ENCODE measurements around the gene OR1L6.

Gene OR1L6

GRCh38 chr9:122742003-122742402, at the start of gene OR1L6:
TSS of gene OR1L6 (plus strand) at chr9:122742303. CDS start at chr9:122749848, 7,545 bp downstream.
- DNase-seq (ENCODE audit: low spot score) = no peak

GRCh38 chr9:122695696-122696095, 46.4 kb upstream of the OR1L6 start:
- no peak for DNase-seq (ENCODE audit: low spot score)

GRCh38 chr9:122718038-122718437, 24.1 kb upstream of the OR1L6 start:
- no peak for DNase-seq (ENCODE audit: low spot score)

- no peak for DNase-seq (ENCODE audit: low spot score)
These were observed 22.9 kb upstream of the OR1L6 start for GRCh38 chr9:122719218-122719617.

GRCh38 chr9:122723690-122724089, 18.4 kb upstream of the OR1L6 start, which contains the start of gene OR1L4:
TSS of gene OR1L4 (plus strand) at chr9:122723990. CDS start at chr9:122723990, 0 bp downstream.
- DNase-seq (ENCODE audit: low spot score) = no peak

- DNase-seq (ENCODE audit: low spot score) = no peak
These were observed 12.7 kb downstream of the OR1L6 start for GRCh38 chr9:122754825-122755224.

- DNase-seq (ENCODE audit: low spot score) = no peak
These were observed 25.7 kb downstream of the OR1L6 start for GRCh38 chr9:122767817-122768216.

- no peak for DNase-seq (ENCODE audit: low spot score)
These were observed 34.9 kb downstream of the OR1L6 start for GRCh38 chr9:122777052-122777451.

- peak; percentile 32 for DNase-seq (ENCODE audit: low spot score)
These were observed 36.0 kb downstream of the OR1L6 start for GRCh38 chr9:122777935-122778627.

GRCh38 chr9:122779181-122779580, 37.1 kb downstream of the OR1L6 start:
- no peak for DNase-seq (ENCODE audit: low spot score)

- DNase-seq (ENCODE audit: low spot score) = no peak
These were observed 37.9 kb downstream of the OR1L6 start for GRCh38 chr9:122780026-122780425.

GRCh38 chr9:122781671-122782070, 39.6 kb downstream of the OR1L6 start:
- DNase-seq (ENCODE audit: low spot score) = no peak

- DNase-seq (ENCODE audit: low spot score) = no peak
These were observed 43.2 kb downstream of the OR1L6 start for GRCh38 chr9:122785269-122785668.

- DNase-seq (ENCODE audit: low spot score) = no peak
These were observed 44.2 kb downstream of the OR1L6 start for GRCh38 chr9:122786338-122786737.

- no peak for DNase-seq (ENCODE audit: low spot score)
These were observed 46.7 kb downstream of the OR1L6 start, which contains the start of gene OR5C1 for GRCh38 chr9:122788831-122789230. TSS of gene OR5C1 (plus strand) at chr9:122788933. CDS start at chr9:122788933, 0 bp downstream.

- no peak for DNase-seq (ENCODE audit: low spot score)
These were observed 47.3 kb downstream of the OR1L6 start for GRCh38 chr9:122789256-122790046.

- no peak for DNase-seq (ENCODE audit: low spot score)
These were observed 50.0 kb downstream of the OR1L6 start for GRCh38 chr9:122791872-122792669.

GRCh38 chr9:122797316-122798063, 55.4 kb downstream of the OR1L6 start:
- no peak for DNase-seq (ENCODE audit: low spot score)
